Measurements from ENCODE around the gene PKP3. TPM values are rescaled to one million over a fixed set of nuclear protein-coding genes. Genes with fewer than 3 reads are reported as not detected.
"Not testable (repeated sequence)": the region's sequence is repeated elsewhere in the genome, so short reads cannot be mapped to it uniquely, and the experiment has no call there.

Gene PKP3
- total RNA-seq, 1 donor, result 0.27 TPM

DNA sequence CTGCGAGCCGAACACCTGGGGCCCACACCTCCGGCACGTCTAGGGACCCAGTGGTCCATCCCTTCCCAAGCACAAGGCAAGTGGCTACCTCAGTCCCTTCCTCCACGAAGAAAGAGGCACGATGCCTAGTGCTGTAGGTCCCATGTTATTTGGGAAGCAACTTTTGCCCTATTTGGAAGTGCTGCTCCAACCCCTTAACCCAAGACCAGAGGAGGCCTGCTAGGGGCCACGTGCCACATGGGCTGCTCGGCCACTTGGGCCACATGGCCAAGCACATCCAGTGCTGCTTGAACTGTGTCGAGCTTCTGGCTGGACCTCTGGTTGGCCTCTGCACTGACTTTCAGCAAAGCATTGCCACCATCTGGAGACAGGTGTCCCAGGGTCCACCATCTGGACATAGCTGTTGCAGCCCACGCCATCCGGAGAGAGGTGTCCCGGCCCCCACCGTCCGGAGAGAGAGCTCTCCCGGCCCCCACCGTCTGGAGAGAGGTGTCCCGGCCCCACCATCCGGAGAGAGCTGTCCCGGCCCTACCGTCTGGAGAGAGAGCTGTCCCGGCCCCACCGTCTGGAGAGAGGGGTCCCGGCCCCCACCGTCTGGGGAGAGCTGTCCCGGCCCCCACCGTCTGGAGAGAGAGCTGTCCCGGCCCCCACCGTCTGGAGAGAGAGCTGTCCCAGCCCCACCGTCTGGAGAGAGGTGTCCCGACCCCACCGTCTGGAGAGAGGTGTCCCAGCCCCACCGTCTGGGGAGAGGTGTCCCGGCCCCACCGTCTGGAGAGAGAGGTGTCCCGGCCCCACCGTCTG, 31.2 kb upstream of the PKP3 start:
- no peak for DNase-seq (ENCODE audit: low read depth in 2 of 3, low spot score in 2 of 3)

DNA sequence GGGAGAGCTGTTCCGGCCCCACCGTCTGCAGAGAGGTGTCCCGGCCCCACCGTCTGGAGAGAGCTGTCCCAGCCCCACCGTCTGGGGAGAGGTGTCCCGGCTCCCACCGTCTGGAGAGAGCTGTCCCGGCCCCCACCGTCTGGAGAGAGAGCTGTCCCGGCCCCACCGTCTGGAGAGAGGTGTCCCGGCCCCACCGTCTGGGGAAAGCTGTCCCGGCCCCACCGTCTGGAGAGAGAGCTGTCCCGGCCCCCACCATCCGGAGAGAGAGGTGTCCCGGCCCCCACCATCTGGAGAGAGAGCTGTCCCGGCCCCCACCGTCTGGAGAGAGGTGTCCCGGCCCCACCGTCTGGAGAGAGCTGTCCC, 30.6 kb upstream of the PKP3 start:
- not testable (repeated sequence) for DNase-seq (ENCODE audit: low read depth in 2 of 3, low spot score in 2 of 3)

DNA sequence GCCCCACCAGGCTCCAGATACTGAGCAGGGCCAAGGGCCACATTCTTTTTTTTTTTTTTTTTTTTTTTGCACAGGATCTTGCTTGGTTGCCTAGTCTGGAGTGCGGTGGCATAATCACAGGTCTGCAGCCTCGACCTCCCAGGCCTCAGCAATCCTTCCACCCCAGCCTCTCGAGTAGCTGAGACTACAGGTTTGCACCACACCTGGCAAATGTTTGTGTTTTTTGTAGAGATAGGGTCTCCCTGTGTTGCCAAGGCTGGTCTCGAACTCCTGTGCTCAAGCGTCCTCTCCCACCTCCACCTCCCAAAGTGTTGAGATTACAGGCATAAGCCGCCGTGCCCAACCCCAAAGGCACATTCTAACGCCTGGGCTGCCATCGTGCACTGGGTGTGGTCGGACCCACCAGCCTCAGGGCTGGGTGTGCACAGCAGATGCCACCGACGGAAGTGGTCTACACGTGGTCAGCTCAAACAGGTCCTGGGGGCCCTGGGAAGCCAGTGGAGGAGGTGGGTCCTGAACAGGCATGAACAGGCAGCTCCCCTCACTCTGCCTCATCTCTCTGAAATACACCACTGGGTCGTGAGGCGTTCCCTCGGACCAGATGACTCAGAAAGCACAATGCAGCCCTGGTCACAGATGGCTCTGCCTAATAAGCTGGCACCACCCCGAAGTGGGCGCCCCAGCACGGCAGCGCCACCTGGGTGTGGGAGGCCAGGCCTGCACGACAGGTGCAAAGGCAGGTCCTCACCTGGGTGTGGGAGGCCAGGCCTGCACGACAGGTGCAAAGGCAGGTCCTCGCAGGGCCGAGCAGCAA, 29.9 kb upstream of the PKP3 start:
- peak in 2 of 3 donors; percentile 58 to 63 for DNase-seq (ENCODE audit: low read depth in 2 of 3, low spot score in 2 of 3)

DNA sequence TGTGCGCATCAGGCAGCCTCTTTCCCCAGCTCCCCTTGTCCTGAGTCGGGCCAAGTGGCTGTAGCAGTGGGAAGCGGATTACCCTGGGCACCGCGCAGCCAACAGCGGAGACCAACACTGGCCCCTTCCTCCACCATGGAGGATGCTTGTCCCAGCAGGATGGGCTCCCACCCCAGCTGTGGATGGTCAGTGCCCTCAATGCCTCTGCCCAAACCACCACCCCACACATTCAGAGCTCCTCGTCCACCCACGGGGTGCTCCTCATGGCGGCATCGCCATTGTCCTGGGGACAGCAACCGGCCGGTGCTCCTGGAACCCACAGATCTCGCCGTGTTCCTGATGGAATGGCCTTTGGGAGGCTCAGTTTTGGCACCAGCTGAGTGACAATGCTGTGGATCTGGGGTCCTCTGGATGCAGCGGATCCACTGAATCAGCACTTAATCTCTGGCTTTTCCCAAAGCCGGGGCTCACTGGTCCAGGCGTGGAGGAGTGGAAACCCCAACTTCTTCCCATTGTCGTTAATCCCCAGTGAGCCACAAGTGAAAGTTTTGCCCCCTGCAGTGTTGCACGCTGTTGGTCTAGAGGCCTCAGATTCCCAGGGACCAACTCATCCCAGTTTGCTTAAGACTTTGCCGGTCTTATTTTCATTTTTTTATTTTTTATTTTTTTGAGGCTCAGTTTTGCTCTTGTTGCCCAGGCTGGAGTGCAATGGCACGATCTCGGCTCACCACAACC, 28.9 kb upstream of the PKP3 start:
- DNase-seq (ENCODE audit: low read depth in 2 of 3, low spot score in 2 of 3), result no peak

DNA sequence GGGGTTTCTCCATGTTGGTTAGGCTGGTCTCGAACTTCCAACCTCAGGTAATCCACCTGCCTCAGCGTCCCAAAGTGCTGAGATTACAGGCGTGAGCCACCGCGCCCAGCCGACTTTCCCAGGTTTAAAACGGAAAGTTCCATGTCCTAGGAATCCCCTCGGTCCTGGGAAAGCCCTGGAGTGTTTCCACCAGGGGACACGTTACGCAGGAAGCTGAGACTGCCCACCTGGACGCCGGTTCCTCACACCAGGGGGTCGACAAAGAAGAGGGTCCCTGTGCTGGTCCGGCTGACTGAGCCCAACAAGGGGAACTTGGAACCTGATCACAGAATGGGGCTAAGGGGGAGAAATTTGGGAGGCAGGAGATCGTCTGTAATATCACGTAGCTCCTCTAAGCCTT, 28.2 kb upstream of the PKP3 start:
- no peak for DNase-seq (ENCODE audit: low read depth in 2 of 3, low spot score in 2 of 3)

DNA sequence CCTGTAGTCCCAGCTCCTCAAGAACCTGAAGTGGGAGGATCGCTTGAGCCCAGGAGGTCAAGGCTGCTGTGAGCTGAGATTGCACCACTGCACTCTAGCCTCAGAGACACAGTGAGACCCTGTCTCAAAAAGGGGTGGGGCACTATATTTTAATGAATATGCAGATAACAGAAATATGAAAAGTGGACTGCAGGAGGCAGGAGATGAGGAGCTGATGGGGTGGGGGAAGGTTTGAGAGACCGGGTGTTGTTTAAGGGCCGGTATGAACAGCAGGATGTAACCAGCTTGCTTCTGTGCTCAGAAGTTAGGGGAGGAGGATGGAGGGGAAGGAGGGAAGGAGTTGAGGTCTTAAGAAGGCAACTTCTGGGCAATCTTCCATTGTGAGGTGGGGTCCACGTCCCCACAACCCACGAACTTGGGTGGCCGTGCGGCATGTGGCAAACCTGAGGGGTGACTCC, 26.0 kb upstream of the PKP3 start:
- no peak for DNase-seq (ENCODE audit: low read depth in 2 of 3, low spot score in 2 of 3)

DNA sequence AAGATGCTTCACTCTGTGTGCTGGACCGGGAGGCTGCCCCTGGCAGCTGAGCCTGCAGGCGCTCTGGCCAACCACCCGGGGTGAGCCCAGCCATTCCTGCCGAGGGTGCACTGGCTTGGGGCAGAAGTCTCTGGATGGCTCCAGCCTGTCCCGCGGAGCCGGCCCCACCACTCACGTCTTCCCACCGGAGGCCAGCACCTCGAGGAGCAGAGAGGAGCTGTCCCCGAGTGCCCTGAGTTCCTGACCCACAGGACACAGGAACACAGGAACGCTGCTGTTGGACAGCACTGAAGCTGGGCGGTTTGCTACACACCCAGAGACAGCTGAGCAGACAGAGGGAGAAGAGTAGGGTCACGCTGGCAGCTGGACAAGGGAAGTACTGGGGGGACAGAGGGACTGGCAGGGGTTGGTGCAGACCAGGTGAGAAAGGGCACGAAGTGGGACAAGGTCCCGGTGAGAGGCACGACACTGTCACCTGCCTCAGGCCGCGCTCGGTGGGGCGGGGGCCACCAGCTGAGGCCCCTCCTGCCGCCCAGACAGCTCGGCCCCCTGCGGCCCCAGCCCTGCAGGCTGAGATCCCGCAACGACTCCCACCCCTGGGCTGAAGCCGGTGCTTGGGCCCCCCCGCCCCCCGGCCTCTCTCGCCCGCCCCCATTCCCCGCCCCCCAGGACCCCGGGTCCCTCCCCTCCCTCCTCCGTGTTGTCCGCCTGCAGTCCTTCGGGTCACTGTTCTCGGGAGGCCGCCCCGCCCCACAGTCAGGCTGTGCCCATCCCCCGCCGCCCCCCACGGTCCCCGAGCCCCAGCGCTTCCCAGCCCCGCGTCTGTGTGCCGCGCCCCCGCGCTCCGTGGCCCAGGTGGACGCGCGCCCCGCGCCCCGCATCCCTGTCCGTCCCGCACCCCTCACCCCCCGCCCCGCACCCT, 25.3 kb upstream of the PKP3 start:
- DNase-seq (ENCODE audit: low read depth in 2 of 3, low spot score in 2 of 3), result no peak

DNA sequence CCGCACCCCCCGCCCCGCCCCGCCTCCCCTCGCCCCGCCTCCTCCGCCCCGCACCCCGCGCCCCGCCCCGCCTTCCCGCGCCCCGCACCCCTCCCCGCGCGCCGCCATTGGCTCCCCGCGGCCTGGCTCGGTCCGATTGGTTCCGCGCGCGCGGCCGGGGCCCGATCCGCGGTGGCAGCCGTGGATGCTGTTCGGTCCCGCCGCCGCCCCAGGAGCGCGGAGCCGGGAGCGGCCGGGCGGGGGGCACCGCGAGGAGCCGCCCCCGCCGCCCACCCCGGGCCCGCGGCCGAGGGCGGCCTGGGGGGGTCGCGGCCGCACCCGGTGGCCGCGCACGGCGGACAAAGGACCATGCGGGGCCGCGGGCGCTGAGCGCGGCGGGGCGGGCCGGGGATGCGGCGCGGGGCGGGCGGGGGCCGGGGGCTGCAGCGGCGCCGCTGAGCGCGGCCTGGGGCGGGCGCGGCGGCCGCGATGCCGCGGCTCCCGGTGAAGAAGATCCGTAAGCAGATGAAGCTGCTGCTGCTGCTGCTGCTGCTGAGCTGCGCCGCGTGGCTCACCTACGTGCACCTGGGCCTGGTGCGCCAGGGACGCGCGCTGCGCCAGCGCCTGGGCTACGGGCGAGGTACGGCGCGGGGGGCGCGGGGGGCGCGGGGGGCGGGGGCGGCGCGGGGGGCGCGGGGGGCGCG, 24.5 kb upstream of the PKP3 start, which contains the start of gene B4GALNT4:
B4GALNT4 (plus strand) TSS at position 164 of the 683 bp plus-strand sequence; CDS start at position 469, 305 bp downstream.
- DNase-seq (ENCODE audit: low read depth in 2 of 3, low spot score in 2 of 3), result no peak

DNA sequence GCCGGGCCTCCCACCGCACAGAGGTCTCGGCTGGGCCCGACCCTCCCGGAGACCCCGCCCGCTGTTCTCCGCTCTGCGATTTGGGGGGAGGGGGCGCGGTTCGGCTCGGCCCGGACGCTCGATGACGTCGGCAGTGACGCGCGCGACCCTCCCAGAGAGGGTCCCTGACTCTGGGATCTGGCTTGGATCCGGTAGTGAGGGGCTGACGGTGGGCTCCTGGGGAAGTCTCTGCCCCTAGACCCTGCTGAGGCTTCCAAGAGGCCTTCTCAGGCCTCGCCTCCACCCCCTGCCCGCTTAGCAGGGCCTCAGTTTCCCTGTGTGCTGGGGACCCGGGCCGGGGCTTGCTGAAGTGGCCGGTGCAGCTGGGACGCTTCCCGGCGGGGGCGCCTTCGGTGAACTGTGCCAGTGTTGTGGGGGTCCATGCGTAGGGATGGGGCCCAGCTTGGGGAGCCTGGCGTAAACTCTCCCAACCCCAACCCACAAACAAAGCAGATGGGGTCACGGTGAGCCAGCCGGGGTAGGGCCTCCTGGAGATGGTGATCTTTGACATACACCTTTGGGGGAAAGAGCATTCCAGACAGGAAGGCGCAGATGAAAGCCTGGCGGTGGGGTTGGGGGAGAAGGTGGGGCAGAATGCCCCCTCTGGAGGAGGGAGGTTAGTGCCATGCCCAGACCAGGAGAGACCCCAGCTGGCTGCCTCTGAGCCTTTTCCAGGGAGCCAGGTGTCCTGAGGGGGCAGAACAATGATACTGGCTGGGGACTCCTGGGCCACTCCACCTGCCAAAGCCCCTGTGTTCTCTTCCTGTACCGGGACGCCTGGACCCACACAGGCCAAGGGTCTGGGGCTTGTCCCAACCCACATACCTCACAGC, 23.7 kb upstream of the PKP3 start:
- DNase-seq (ENCODE audit: low read depth in 2 of 3, low spot score in 2 of 3), result no peak

DNA sequence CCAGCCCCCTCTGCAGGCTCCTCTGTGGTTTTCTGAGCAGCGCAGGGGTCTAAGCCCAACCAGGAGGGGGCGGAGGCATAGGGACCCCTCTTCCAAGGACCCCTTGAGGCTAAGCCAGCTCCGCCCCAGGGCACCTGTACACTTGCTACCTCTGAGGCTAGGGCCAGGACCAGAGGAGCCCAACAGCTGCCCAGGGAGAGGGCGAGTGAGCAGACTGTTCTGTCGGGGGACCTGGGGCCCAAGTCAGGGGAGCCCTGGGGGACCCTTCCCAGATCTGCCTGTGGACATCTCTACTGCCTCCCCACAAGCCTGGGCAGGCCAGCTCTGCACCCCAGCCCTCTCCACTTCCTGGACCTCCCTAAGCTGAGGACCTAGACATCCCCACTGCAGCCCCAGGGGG, 23.0 kb upstream of the PKP3 start:
- DNase-seq (ENCODE audit: low read depth in 2 of 3, low spot score in 2 of 3), result no peak

DNA sequence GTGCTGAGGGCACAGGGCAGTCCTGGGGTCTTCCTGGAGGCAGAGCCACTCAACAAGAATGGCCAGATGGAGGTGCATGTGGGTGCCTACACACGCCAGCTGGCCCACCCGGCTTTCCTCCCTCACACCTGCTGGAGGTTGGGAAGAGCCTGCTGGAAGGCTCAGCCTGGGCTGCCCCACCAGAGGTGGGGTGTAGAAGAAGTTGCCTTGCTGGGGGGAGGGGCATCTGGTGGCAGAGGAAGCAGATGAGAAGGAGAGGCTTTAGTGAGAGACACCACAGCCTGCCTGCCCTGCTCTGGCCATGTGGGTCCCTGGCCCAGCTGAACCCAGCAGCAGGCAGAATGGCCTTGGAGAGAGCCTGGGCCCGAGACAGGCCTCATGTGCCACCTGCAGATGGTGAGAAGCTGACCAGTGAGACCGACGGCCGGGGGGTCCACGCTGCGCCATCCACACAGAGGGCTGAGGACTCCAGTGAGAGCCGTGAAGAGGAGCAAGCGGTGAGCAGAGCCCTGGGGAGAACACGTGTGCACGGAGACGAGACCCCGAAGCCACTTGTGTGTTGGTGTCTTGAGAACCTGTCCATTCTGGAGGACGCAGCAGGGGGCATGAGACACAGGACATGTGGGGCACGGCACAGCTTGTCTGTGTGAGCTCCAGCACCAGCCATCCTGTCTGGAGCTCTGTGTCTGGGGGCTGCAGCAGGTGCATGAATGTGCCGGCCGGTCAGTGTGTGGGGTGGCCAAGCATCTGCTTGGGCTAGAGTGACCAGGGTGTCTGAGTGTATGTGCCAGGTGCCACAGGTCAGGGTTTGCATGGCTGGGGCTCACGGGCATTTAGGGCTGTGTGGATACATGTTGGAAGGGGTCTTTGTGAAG, 22.1 kb upstream of the PKP3 start:
- DNase-seq (ENCODE audit: low read depth in 2 of 3, low spot score in 2 of 3), result no peak

DNA sequence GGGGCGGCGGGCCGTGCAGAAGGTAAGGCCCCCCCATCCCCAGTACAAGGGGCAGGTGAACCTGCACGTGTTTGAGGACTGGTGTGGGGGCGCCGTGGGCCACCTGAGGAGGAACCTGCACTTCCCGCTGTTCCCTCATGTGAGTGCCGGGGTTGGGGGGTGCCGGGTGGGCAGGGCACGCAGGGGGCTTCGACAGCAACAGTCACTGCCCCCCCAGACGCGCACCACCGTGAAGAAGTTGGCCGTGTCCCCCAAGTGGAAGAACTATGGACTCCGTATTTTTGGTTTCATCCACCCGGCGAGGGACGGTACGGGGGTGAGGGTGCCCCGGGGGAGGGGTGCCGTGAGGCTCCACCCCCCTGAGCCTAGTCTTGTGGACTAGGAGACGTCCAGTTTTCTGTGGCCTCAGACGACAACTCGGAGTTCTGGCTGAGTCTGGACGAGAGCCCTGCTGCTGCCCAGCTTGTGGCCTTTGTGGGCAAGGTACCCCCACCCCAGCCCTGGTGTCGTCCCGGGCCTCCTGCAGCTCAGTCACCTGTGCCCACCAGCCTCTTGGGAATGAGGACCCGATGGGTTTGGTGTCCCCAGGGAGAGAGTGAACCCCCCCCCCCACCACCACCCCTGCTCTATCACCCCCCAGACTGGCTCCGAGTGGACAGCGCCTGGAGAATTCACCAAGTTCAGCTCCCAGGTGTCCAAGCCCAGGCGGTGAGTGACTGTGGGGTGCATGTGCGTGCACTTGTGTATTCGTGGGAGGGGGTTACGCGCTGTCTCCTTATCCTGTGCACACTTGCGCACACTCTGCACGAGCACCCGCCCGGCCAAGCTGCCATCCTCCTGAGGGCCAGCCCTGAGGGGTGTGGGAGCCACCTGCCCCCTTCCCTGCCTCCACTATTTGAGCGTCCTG, 20.9 kb upstream of the PKP3 start:
- DNase-seq (ENCODE audit: low read depth in 2 of 3, low spot score in 2 of 3), result no peak

DNA sequence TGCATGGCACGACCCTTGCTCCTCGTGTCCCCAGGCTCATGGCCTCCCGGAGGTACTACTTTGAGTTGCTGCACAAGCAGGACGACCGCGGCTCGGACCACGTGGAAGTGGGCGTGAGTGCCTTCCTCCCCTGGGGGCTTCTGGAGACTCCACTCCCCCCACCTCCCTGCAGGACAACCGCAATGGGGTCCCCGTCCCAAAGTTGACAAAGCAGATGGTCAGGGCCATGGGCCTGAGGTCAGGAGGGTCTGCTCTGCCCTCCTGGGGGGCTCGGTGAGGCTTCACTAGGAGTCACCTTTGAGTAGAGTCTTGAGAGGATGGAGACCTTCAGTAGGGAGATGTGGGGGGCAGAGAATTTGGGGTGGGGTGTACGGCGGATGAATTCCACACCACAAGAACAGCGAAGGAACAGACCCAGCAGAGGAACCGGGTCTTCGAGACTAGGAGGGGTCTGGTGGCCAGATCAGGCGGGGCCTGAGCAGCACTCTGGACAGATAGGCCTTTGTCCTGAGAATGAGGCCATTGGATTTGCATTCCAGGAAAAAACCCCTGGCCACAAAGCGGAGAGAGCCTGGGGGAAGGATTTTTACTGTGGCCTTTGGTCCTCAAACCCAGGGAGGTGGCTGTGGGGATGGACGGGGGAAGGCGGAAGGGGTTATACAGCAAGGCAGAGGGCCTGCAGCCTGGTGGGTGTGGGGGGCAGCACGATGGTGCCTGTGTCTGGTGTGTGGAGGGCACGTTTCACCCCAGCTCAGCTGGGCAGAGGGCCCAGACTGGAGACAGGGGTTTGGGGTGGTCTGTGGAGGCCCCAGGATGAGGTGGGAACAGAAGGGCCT, 20.1 kb upstream of the PKP3 start:
- no peak for DNase-seq (ENCODE audit: low read depth in 2 of 3, low spot score in 2 of 3)

DNA sequence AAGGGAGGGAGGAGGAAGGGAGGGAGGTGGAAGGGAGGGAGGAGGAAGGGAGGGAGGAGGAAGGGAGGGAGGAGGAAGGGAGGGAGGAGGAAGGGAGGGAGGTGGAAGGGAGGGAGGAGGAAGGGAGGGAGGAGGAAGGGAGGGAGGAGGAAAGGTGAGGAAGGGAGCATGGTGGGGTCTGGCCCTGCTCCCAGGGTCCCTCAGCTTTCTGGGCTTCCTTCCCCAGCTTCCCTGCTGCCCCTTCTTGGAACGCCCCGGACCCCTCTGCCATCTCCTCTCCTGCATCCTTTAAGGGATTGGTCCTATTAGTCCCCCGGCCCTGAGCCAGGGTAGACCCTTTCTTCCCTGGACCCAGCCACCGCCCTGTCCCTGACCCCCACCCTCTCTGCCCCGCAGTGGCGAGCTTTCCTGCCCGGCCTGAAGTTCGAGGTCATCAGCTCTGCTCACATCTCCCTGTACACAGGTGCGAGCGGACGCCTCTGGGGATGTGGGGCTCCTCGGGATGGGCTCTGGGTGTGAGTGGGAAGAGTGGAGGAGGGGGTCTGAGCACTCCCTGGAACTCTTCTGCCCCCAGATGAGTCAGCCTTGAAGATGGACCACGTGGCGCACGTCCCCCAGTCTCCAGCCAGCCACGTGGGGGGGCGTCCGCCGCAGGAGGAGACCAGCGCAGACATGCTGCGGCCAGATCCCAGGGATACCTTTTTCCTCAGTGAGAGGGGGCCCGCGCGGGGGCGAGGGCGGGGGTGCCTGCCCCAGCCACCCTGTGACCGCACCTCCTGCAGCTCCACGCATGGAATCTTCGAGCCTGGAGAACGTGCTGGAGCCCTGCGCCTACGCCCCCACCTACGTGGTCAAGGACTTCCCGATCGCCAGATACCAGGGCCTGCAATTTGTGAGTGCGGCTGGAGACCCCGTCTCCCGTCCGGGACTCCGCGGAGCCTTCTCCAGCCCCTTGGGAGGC, 18.7 kb upstream of the PKP3 start:
- no peak for DNase-seq (ENCODE audit: low read depth in 2 of 3, low spot score in 2 of 3)

All from hematopoietic multipotent progenitor cell (in vitro differentiated cells).